HFF-Myc (cell line): Measurements from ENCODE around the gene UHMK1.

Source experiments
- DNase-seq: peaks from one replicate; pipeline ENCODE4 v3.0.0-alpha.2; 2011; ENCODE audit warnings: low read depth; ENCODE audit errors: extremely low read depth
- H3K4me3 ChIP-seq: replicated peaks from 2 replicates; pipeline ENCODE4 v1.5.1; 2011; ENCODE audit warnings: low read depth, mild to moderate bottlenecking, control low read depth, low read length
- TF ChIP-seq, protein P1 (sequence below): IDR thresholded peaks from 2 replicates; pipeline ENCODE4 v1.5.1; 2012; ENCODE audit warnings: mild to moderate bottlenecking, low read depth, low read length, control low read depth; ENCODE audit errors: missing control alignments

UHMK1 gene

DNA sequence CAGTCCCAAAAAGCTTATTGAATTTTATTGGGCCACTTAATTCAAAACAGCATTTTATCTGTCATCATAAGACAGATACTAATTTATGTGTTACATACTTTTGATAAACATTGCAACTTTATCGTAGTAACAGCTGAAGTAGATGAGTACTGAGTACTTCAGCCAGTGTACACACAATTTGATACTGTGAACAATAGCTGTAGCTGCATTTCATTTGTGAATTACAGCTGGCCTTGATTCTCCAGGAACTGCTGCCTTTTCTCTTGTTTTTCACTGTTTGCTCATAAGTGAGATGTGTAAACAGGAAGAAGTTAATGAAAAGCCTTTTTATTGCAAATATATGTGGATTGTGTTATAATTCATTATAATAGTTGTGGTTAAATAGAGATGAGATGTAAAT is 74.1 kb downstream of the UHMK1 start:
- TF ChIP-seq, protein P1, sequence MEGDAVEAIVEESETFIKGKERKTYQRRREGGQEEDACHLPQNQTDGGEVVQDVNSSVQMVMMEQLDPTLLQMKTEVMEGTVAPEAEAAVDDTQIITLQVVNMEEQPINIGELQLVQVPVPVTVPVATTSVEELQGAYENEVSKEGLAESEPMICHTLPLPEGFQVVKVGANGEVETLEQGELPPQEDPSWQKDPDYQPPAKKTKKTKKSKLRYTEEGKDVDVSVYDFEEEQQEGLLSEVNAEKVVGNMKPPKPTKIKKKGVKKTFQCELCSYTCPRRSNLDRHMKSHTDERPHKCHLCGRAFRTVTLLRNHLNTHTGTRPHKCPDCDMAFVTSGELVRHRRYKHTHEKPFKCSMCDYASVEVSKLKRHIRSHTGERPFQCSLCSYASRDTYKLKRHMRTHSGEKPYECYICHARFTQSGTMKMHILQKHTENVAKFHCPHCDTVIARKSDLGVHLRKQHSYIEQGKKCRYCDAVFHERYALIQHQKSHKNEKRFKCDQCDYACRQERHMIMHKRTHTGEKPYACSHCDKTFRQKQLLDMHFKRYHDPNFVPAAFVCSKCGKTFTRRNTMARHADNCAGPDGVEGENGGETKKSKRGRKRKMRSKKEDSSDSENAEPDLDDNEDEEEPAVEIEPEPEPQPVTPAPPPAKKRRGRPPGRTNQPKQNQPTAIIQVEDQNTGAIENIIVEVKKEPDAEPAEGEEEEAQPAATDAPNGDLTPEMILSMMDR = no peak
- DNase-seq = no peak
- H3K4me3 ChIP-seq = no peak overlapping the region

DNA sequence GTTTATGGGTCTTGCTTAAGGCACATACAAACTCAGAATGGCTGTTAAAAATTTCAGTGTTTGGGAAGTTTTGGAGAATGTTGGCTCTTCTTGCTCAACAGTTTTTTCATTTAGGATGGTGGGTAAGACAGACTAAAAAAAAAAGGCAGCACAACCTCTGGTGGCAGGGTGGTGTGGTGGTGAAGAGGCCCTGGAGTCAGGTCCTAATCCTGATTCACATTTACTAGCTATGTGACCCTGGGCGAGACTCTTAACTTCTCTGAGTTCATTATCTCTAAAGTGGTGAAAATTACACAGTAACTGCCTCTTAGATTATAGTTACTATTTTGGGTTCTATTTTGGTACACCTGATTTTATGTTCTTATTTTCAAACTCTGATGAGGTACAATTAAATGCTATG is 75.5 kb downstream of the UHMK1 start:
- no peak for DNase-seq
- TF ChIP-seq, protein P1 = no peak
- H3K4me3 ChIP-seq = no peak overlapping the region

- H3K4me3 ChIP-seq = no peak overlapping the region
- no peak for DNase-seq
- TF ChIP-seq, protein P1 = no peak
These were observed 80.6 kb downstream of the UHMK1 start for GRCh38 chr1:162578071-162578700.

- TF ChIP-seq, protein P1 = no peak
- no peak overlapping the region for H3K4me3 ChIP-seq
- DNase-seq = no peak
These were observed 81.3 kb downstream of the UHMK1 start for GRCh38 chr1:162578936-162579335.
